K562 (cell line): ENCODE results near the gene BTRC.

Source experiments
- EHMT2 ChIP-seq: fragments of 450-650 bp; IDR thresholded peaks from 2 replicates; pipeline ENCODE4 v1.6.1; 2018; ENCODE audit warnings: antibody characterized with exemption
- EZH2 ChIP-seq: IDR thresholded peaks from 2 replicates; pipeline ENCODE4 v1.6.1; 2012; ENCODE audit warnings: low read depth, mild to moderate bottlenecking, inconsistent platforms, low read length, borderline replicate concordance
- IRF2 ChIP-seq: sonication (generic); formaldehyde crosslinking; IDR thresholded peaks from 2 replicates; pipeline ENCODE4 v1.8.1; 2022; ENCODE audit warnings: mild to moderate bottlenecking, missing genetic modification reagents
- PHF20 ChIP-seq: fragments of 450-650 bp; IDR thresholded peaks from 2 replicates; pipeline ENCODE4 v1.6.1; 2018; ENCODE audit not compliant: partially characterized antibody
- RBM15 ChIP-seq: fragments of 200-400 bp; formaldehyde crosslinking; IDR thresholded peaks from 2 replicates; pipeline ENCODE4 v1.6.1; 2018; ENCODE audit warnings: mild to moderate bottlenecking, low read length, moderate library complexity; ENCODE audit not compliant: insufficient read depth
- SMARCB1 ChIP-seq: IDR thresholded peaks from 2 replicates; pipeline ENCODE4 v1.6.1; 2011; ENCODE audit warnings: improper control_type of control experiment, low read depth; ENCODE audit not compliant: insufficient read length
- ZBED1 ChIP-seq: IDR thresholded peaks from 2 replicates; pipeline ENCODE4 v1.6.1; 2014
- ZNF384 ChIP-seq: IDR thresholded peaks from 2 replicates; pipeline ENCODE4 v1.6.1; 2012; ENCODE audit warnings: low read depth, low read length, improper control_type of control experiment
- TF ChIP-seq, protein P1 (sequence below): fragments of 450-650 bp; formaldehyde crosslinking; IDR thresholded peaks from 2 replicates; pipeline ENCODE4 v1.4.0; 2022; ENCODE audit warnings: mild to moderate bottlenecking, moderate library complexity

DNA sequence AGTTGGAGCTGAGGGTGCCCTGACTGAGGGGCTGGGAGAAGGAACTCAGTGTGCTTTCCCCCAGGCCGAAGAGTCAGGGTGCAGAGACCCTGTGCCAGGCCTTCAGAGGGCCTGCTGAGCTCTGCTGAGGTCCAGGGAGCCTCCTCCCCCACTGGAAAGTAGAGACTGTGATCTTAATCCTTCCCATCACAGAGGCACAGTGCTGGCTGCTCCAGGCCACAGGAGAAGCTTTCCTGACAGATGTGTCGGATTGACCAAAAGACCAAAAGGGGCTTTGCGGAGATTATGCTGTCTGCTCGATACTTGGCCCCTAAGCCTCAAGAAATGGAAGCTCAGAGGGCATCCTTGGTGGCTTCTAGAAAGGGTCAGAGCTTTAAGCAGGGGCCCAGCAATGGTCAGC is 32.9 kb upstream of the BTRC start:
- TF ChIP-seq RBM15: no peak
- no peak for TF ChIP-seq IRF2 (CRISPR knock-in tag)
- no peak for TF ChIP-seq ZNF384
- TF ChIP-seq PHF20: no peak
- no peak for TF ChIP-seq ZBED1
- no peak for TF ChIP-seq SMARCB1
- TF ChIP-seq EHMT2: no peak
- TF ChIP-seq, protein P1, sequence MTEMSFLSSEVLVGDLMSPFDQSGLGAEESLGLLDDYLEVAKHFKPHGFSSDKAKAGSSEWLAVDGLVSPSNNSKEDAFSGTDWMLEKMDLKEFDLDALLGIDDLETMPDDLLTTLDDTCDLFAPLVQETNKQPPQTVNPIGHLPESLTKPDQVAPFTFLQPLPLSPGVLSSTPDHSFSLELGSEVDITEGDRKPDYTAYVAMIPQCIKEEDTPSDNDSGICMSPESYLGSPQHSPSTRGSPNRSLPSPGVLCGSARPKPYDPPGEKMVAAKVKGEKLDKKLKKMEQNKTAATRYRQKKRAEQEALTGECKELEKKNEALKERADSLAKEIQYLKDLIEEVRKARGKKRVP (CRISPR knock-in tag): no peak
- TF ChIP-seq EZH2: no peak
